ENCODE measurements around the gene MYB.

DNA sequence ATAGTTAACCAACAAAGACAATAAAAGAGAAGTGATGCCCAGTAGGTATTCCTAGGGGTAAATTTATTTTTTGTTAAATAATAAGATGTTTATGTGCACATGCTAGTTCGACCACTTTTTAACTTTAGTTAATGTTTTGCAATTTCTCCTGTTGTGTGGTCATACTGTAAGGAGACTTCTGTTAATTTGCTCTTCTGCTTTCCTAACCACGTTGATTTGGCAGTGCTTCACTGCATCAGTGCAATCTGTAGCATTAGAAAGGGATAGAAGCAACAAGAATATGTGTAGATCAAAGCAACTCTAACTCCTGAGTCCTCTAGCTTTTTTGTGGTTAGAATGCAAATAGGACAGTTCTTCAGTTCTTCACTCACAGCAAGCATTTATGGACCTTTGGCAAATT, 13.9 kb downstream of the MYB start:
- TF ChIP-seq, protein P1, sequence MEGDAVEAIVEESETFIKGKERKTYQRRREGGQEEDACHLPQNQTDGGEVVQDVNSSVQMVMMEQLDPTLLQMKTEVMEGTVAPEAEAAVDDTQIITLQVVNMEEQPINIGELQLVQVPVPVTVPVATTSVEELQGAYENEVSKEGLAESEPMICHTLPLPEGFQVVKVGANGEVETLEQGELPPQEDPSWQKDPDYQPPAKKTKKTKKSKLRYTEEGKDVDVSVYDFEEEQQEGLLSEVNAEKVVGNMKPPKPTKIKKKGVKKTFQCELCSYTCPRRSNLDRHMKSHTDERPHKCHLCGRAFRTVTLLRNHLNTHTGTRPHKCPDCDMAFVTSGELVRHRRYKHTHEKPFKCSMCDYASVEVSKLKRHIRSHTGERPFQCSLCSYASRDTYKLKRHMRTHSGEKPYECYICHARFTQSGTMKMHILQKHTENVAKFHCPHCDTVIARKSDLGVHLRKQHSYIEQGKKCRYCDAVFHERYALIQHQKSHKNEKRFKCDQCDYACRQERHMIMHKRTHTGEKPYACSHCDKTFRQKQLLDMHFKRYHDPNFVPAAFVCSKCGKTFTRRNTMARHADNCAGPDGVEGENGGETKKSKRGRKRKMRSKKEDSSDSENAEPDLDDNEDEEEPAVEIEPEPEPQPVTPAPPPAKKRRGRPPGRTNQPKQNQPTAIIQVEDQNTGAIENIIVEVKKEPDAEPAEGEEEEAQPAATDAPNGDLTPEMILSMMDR (conservative IDR thresholded peaks at IDR 0.05; ENCODE audit: low read depth in 2 of 2), result no peak
- TF ChIP-seq EZH2 (IDR thresholded peaks at IDR 0.05; ENCODE audit: low read depth, unreplicated experiment) (no peak), NANOG (IDR thresholded peaks at IDR 0.05; ENCODE audit: borderline replicate concordance) (no peak), CREB1 (CRISPR knock-in tag; IDR thresholded peaks at IDR 0.05; ENCODE audit: low read depth) (no peak), POLR2AphosphoS5 (IDR thresholded peaks at IDR 0.05; ENCODE audit: low read depth) (no peak), JUNB (IDR thresholded peaks at IDR 0.05; ENCODE audit: unreplicated experiment) (no peak), ZNF331 (CRISPR knock-in tag; IDR thresholded peaks at IDR 0.05; ENCODE audit: low read depth) (no peak), EZH2phosphoT487 (IDR thresholded peaks at IDR 0.05; ENCODE audit: unreplicated experiment) (no peak), ZNF114 (CRISPR knock-in tag; IDR thresholded peaks at IDR 0.05) (no peak)
- TF ChIP-seq, protein P2, sequence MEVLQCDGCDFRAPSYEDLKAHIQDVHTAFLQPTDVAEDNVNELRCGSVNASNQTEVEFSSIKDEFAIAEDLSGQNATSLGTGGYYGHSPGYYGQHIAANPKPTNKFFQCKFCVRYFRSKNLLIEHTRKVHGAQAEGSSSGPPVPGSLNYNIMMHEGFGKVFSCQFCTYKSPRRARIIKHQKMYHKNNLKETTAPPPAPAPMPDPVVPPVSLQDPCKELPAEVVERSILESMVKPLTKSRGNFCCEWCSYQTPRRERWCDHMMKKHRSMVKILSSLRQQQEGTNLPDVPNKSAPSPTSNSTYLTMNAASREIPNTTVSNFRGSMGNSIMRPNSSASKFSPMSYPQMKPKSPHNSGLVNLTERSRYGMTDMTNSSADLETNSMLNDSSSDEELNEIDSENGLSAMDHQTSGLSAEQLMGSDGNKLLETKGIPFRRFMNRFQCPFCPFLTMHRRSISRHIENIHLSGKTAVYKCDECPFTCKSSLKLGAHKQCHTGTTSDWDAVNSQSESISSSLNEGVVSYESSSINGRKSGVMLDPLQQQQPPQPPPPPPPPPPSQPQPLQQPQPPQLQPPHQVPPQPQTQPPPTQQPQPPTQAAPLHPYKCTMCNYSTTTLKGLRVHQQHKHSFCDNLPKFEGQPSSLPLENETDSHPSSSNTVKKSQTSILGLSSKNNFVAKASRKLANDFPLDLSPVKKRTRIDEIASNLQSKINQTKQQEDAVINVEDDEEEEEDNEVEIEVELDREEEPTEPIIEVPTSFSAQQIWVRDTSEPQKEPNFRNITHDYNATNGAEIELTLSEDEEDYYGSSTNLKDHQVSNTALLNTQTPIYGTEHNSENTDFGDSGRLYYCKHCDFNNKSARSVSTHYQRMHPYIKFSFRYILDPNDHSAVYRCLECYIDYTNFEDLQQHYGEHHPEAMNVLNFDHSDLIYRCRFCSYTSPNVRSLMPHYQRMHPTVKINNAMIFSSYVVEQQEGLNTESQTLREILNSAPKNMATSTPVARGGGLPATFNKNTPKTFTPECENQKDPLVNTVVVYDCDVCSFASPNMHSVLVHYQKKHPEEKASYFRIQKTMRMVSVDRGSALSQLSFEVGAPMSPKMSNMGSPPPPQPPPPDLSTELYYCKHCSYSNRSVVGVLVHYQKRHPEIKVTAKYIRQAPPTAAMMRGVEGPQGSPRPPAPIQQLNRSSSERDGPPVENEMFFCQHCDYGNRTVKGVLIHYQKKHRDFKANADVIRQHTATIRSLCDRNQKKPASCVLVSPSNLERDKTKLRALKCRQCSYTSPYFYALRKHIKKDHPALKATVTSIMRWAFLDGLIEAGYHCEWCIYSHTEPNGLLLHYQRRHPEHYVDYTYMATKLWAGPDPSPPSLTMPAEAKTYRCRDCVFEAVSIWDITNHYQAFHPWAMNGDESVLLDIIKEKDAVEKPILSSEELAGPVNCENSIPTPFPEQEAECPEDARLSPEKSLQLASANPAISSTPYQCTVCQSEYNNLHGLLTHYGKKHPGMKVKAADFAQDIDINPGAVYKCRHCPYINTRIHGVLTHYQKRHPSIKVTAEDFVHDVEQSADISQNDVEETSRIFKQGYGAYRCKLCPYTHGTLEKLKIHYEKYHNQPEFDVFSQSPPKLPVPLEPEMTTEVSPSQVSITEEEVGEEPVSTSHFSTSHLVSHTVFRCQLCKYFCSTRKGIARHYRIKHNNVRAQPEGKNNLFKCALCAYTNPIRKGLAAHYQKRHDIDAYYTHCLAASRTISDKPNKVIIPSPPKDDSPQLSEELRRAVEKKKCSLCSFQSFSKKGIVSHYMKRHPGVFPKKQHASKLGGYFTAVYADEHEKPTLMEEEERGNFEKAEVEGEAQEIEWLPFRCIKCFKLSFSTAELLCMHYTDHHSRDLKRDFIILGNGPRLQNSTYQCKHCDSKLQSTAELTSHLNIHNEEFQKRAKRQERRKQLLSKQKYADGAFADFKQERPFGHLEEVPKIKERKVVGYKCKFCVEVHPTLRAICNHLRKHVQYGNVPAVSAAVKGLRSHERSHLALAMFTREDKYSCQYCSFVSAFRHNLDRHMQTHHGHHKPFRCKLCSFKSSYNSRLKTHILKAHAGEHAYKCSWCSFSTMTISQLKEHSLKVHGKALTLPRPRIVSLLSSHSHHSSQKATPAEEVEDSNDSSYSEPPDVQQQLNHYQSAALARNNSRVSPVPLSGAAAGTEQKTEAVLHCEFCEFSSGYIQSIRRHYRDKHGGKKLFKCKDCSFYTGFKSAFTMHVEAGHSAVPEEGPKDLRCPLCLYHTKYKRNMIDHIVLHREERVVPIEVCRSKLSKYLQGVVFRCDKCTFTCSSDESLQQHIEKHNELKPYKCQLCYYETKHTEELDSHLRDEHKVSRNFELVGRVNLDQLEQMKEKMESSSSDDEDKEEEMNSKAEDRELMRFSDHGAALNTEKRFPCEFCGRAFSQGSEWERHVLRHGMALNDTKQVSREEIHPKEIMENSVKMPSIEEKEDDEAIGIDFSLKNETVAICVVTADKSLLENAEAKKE (CRISPR knock-in tag; IDR thresholded peaks at IDR 0.05), result no peak
- TF ChIP-seq, protein P3, sequence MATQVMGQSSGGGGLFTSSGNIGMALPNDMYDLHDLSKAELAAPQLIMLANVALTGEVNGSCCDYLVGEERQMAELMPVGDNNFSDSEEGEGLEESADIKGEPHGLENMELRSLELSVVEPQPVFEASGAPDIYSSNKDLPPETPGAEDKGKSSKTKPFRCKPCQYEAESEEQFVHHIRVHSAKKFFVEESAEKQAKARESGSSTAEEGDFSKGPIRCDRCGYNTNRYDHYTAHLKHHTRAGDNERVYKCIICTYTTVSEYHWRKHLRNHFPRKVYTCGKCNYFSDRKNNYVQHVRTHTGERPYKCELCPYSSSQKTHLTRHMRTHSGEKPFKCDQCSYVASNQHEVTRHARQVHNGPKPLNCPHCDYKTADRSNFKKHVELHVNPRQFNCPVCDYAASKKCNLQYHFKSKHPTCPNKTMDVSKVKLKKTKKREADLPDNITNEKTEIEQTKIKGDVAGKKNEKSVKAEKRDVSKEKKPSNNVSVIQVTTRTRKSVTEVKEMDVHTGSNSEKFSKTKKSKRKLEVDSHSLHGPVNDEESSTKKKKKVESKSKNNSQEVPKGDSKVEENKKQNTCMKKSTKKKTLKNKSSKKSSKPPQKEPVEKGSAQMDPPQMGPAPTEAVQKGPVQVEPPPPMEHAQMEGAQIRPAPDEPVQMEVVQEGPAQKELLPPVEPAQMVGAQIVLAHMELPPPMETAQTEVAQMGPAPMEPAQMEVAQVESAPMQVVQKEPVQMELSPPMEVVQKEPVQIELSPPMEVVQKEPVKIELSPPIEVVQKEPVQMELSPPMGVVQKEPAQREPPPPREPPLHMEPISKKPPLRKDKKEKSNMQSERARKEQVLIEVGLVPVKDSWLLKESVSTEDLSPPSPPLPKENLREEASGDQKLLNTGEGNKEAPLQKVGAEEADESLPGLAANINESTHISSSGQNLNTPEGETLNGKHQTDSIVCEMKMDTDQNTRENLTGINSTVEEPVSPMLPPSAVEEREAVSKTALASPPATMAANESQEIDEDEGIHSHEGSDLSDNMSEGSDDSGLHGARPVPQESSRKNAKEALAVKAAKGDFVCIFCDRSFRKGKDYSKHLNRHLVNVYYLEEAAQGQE (IDR thresholded peaks at IDR 0.05; ENCODE audit: unreplicated experiment), result no peak
- TF ChIP-seq, protein P4, sequence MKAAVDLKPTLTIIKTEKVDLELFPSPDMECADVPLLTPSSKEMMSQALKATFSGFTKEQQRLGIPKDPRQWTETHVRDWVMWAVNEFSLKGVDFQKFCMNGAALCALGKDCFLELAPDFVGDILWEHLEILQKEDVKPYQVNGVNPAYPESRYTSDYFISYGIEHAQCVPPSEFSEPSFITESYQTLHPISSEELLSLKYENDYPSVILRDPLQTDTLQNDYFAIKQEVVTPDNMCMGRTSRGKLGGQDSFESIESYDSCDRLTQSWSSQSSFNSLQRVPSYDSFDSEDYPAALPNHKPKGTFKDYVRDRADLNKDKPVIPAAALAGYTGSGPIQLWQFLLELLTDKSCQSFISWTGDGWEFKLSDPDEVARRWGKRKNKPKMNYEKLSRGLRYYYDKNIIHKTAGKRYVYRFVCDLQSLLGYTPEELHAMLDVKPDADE (IDR thresholded peaks at IDR 0.05), result no peak

Measured in GM23338 (cell line).